ENCODE results near the gene TSPO.

DNA sequence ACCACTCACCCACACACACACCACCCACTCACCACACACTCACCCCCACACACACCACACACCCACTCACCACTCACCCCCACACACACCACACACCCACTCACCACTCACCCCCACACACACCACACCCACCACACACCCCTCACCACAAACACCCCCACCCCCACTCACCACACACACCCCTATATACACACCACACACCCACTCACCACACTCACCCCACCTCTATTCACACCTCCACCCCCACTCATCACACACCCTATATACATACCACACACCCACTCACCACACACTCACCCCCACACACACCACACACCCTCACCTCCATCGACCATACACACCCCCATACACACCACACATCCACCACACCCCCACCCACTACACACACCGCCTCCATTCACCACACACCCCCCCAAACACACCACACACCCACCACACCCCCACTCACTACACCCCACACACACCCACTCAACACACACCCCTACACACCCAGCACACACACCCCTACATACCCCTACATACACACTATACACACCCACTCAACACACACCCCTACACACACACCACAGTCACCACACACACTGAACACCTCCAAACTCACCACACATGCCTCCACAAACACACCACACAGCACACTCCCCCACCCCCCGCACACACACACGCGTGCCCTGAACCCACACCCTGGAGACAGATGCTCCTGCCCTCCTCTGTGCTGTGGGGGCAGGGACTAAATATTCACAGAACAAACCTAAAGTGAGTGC is 54.6 kb downstream of the TSPO start:
- TF ChIP-seq CTCF (IDR thresholded peaks at IDR 0.05) (no peak), POLR2A (IDR thresholded peaks at IDR 0.05) (no peak), EP300 (IDR thresholded peaks at IDR 0.05) (no peak), POLR2AphosphoS5 (IDR thresholded peaks at IDR 0.05) (no peak)
